ENCODE results near the gene VSIR.

DNA sequence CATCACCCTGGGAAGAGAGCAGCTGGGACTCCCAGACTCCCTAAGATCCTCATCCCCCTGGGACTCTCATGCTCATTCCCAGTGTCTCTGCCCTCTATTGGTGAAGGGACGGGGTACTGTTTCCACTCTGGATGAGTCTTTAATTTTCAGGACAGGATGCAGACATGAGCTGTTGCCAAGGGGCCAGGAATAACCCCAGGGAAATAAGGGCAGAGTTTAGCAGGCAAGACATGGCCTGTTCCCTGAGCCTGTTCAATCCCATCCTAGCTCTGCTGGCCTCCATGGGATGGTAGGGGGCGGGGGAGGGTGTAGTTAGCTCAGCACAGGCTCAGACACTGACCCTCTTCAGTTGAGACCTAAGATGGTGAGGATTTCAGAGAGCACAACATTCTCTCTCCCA is 67.7 kb downstream of the VSIR start:
- TF ChIP-seq CTCF (conservative IDR thresholded peaks at IDR 0.05; ENCODE audit: low read length) (no peak), EZH2phosphoT487 (IDR thresholded peaks at IDR 0.05; ENCODE audit: borderline replicate concordance) (no peak)
